Measurements from ENCODE around the gene STIM1.
A peak's percentile ranks its signal among the peaks of the same experiment; 100 is the strongest.
"Not testable (repeated sequence)": the region's sequence is repeated elsewhere in the genome, so short reads cannot be mapped to it uniquely, and the experiment has no call there.

The STIM1 gene

DNA sequence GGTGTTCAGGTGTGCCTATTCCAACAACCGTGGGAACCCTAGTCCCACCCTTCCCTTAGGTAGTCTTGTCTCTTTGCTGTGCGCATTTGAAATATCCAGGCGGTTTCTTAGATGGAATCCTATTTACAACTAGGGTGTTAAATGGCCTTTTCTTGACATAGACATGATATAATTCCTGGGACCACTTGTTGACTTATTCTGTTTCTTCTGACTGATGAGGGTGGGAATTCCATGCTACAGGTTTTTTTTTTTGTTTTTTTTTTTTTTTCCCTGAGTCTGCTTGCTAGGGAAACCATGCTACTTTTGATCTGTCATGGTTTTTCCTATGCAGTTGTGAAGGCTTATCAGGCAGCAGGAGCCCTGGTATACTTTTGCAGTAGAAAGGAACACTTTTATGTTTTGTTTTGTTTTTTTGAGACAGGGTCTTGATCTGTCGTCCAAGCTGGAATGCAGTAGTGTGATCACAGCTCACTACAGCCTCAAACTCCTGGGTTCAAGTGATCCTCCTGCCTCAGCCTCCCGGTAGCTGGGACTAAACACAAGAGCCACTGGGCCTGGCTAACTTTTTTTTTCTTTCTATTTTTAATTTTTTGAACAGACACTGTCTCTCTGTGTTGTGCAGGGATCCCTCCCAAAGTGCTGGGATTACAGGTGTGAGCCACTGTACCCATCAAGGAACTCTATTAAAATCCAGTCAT, 1.5 kb downstream of the STIM1 start:
- no peak for DNase-seq

- DNase-seq, result no peak
Measured at GRCh38 chr11:3857628-3858027, 2.2 kb downstream of the STIM1 start.

DNA sequence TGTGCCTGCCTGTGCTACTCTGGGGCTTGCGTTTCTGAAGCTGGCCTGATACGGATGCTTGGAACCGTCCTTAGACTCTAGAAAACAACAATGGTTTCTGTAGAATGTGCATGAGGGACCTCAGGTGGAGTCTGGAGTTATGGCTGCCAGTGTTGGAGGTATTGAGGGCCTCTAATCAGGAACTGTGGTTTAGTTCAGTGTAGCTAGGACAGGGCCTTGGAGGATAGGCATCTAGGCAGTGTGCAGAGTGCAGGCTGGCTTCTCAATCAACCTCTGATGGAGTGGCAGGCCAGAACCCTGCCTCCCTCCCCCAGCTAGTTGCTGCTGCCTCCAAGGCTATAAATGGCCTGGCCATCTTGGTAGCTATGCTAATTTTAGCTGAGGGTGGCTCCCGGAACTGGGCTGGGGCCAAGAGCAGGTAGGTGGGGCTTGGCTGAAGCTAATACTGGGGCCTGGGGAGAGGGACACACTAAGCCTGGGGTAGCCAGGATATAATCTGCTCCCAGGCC, 4.0 kb downstream of the STIM1 start:
- no peak for DNase-seq

DNA sequence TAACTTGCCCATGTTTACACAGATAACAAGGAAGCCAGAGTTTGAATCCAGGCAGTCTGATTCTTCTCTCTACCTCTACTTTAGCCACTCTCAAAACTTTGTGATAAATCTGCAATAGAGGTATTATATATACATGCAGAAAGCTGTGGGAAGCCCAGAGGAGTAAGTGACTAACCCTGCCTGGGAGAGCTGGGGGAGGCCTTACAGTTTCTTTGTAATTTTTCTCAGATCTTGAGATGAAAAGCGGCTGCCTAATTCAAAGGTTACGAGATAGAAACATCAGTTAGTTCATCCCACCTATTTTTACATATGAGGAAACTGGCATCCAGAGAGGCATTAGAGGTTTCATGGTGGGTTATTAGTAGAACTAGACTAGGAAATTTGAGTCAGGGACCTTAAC, 4.9 kb downstream of the STIM1 start:
- no peak for DNase-seq

DNA sequence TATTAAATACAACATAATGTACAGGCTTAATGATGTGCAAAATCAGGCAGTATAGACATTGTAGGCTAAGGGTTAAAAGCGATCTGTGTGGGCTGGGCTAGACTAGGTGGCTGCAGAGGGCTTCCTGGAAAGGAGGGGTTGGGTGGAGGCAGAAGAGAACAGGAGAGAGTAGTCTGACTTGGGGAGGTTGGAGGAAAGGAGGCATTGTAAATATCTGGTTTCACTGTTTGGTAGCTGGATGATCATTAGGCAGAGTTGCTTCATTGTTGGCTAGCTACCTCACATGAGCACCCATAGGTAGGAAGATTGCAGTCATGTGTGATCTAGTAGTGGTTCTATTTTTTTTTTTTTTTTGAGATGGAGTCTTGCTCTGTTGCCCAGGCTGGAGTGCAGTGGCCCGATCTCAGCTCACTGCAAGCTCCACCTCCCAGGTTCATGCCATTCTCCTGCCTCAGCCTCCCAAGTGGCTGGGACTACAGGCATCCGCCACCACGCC, 5.5 kb downstream of the STIM1 start:
- DNase-seq, result not testable (repeated sequence)

- DNase-seq, result no peak
Measured at GRCh38 chr11:3861683-3862082, 6.2 kb downstream of the STIM1 start.

DNA sequence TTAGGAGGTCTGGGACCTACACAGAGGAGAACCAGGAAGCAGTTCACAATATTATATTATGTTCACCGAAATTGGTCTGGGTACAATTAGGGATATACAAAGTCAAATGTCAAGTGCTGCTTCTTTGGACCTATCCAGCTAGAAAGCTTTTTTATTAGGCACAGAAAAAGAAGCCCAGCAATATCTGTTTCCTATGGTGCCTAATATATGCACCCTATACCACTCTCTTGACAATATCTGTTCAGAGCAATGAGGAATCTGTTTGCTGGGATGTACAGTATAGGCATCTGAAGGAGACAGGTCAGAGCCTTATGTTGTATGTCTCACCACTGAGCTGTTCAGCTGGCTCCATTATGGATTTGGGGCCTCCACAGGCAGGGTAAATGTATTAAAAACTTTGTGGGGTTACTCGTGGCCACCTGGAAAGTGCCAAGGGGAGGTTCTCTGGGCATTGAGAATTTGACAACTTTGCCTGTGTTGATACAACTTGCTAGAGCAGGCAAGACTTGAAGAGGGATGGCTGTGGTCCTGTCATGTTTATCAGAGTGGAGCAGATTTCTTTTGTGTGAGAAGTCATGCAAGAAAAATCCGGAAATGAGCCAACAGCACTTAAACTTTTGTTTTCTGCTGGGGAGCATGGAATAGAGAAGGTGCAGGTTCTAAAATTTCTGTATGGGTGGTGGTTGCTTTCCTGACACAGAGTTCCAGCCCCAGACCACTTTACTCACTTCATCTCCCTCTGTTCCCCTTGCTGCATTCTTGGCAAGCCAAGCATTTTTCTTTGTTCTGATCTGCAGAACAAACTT, 10.1 kb downstream of the STIM1 start:
- DNase-seq, result no peak

DNA sequence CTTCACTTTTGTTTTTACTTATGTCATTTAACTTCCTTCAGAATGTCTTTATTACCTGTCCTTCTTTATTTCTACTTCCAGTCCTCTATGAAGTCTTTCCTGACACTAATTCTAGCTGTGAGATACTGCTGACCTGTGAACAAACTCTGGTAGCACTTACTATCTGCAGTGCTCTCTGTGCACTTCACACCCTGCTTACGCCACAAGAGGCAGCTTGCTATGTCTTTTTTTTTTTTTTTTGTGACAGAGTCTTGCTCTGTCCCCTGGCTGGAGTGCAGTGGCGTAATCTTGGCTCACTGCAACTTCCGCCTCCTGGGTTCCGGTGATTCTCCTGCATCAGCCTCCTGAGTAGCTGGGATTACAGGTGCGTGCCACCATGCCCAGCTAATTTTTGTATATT, 10.7 kb downstream of the STIM1 start:
- no peak for DNase-seq

- DNase-seq, result no peak
Measured at GRCh38 chr11:3866836-3867208, 11.4 kb downstream of the STIM1 start.

- DNase-seq, result no peak
Measured at GRCh38 chr11:3867209-3868091, 12.0 kb downstream of the STIM1 start.

DNA sequence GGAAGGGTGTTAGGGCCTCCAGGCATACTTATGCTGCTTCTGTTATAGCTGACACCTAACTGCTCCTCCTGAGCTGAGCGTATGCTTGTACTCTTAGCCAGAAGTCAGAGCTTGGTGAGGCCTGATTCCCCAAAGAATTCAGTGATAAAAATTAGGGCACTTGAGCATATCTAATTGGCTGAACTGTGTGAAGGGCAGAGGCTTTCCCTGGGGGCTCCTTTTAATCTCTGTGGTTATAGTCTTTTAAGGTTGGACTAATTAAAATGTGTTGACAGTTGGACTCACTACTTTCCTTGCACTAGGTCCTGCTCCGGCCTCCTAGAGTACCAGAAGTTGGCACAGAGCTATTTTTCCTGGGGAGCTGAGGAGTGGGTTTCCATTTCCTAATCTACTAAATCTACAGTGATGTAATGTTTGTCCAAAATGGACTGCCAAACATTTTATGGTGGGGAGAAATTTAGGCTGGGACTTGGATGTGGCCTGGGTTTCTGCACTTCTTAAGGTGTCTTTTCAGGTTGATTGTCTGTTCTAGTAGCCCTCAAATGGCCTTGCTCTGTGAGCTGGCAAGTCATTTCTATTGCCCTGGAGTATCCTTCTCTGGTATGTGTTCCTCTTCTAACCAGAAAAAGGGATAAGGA, 18.4 kb downstream of the STIM1 start:
- DNase-seq, result no peak

GRCh38 chr11:3876613-3877012, 21.1 kb downstream of the STIM1 start:
- no peak for DNase-seq

GRCh38 chr11:3877364-3878257, 22.1 kb downstream of the STIM1 start:
- peak; percentile 44 for DNase-seq

- no peak for DNase-seq
Measured at GRCh38 chr11:3878258-3878584, 22.8 kb downstream of the STIM1 start.

GRCh38 chr11:3879216-3879966, 23.9 kb downstream of the STIM1 start:
- DNase-seq, result no peak

- no peak for DNase-seq
Measured at GRCh38 chr11:3879967-3880542, 24.6 kb downstream of the STIM1 start.

DNA sequence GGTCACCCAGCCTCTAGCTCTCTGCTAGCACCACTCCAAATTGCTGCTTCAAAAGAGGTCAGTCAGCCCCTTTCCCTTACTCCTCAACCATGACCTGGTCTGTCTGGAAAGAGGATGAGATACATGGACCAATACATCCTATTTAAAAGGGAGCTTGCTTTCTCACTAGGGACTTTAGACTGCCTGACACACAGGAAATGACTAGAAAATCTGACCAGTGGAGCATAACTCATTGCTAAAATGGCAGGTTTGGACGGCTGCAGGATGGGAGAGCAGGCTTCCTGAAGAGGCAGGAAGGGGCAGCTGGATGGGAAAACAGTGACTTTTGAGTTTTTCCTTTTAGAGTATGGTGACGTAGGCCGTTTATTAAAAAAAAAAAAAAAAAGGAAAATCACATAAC, 25.3 kb downstream of the STIM1 start:
- no peak for DNase-seq

DNA sequence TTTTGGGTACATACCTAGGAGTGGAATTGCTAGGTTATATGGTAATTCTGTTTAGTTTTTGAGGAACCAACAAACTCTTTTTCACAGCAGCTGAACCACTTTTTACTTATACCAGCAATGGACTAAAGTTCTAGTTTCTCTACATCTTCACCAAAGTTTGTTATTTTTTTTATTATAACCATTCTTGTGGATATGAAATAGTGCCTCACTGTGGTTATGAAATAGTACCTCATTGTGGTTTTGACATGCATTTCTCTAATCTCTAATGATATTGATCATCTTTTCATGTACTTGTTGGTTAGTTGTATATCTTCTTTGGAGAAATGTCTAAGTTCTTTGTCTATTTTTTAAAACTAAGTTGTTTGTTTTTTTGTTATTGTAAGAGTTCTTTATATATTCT, 27.2 kb downstream of the STIM1 start:
- DNase-seq, result no peak

DNA sequence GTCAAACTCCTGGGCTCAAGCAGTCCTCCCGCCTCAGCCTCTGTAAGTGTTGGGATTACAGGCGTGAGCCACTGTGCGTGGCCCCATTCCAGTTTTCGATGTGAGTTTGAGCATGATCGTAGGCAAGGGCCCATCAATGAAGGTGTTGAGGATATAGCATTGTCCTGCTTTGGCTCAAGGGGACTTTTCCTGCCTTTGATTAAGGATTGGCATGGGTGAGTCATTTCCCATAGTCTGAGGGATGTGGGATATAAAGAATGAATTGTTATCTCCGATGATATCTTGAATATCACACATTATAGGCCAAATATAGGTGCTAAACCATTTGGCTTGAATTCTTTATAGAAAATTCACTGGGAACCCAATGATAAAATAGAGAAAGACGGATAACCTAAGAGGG, 30.4 kb downstream of the STIM1 start:
- DNase-seq, result no peak

DNA sequence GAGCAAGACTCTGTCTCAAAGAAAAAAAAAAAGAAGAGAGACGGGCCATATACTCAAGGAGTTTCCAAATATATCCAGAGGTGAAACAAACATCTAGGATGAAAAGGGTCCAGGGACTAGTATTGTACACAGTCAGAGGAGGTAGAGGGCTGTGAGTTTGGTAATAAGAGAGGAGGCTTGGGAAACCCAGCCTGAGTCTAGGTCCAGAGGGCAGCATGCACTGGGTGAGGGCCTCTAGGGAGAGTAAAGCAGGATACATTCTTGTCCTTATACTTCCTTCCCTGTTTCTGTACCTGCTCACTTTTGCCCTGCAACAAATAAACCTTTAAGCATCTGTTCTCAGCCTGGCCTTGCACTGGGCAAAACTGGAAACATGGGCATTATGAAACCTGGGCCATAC, 31.5 kb downstream of the STIM1 start:
- no peak for DNase-seq

DNA sequence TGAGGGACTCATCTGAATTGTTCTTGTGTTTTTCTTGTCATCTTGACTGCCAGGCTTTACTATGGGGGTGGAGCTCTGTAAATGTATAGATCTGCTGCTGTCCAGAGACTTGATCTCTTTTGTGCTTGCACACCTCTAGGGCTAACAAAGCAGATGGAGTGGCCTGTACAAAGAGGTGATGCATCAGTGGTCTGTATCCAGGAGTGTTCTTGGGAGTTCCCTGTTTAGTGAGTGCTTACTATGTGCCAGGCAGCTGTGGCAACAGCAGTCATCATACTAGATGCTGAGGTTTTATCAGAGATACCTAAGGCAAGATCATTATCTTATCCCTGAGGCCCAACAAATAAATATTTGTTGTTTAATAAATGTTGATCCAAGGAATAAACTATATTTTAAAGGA, 33.4 kb downstream of the STIM1 start:
- no peak for DNase-seq

Data from NCI-H526 treated with DMSO at 0.1 percent for 48 hours (cell line).